MV-4-11 (cell line): Measurements from ENCODE around the gene TIMM29.
A peak's percentile ranks its signal among the peaks of the same experiment; 100 is the strongest.
"Not testable (repeated sequence)": the region's sequence is repeated elsewhere in the genome, so short reads cannot be mapped to it uniquely, and the experiment has no call there.

ENCODE experiments used
- DNase-seq: peaks from one replicate; lab custom pipeline; 2025; lab: John Stamatoyannopoulos, UW

TIMM29 gene

GRCh38 chr19:10912619-10913018 is 16.0 kb upstream of the TIMM29 start:
- DNase-seq, result no peak

- DNase-seq, result no peak
These were observed 14.8 kb upstream of the TIMM29 start for GRCh38 chr19:10913716-10914340.

DNA sequence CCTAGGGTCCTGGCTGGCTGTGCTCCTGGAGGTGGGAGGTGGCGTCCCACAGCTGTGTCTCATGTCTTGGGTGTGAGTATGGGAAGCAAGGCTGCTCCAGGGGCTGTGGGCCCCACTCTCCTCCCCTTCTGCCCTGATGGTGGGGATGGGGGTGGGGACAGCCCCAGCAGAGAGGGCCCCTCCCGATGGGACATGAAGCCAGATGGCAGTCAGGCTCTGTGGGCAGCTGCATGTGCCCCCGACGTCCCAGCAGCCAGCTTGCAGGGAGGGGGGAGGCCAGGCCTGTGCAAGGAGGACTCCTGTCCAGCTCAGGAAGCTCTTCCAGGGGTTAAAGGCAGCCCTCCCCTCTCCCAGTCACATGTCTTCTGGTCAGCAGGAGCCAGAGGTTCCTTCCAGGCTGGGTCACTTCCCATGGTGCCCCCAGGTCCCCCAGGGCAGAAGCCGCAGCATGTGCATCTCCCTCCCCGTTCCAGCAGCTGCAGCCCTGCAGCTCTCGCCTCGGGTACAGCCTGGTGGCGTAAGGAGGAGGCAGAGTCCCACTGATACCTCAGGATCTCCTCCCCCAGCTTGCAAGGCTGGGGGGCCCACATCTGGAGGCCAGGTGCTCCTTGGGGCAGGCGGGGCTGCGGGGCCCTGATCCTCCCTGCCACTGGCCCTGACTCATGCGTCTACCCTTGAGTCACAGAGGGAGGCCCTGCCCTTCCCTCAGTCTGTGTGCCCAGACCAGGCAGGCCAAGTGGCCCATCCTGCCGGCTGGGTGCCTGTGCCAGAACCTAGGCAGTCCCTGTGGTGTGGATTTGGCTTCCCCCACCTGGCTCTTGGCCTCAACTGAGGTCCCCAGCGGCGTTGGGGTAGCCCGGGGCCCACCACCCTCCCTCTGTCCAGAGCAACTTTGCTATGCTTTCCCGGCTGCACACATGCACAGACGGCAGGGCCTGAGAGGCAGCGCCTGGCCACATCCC is 13.2 kb upstream of the TIMM29 start:
- no peak for DNase-seq

DNA sequence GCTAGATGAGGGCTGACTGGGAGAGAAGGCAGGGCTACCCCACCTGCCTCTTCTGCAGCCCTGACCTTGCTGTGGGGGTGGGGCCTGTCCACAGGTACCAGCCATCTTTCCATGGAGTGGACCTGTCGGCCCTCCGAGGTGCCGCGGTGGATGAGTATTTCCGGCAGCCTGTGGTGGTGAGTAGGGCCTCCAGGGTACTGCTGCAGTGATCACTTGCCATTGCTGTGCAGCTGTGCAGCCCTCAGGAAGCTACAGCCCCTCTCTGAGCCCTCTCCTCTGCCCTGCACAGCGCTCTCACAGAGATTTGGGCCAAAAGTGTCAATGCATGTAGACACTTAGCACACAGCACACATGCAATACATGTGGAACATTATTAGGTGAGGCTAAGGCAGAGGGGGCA is 12.0 kb upstream of the TIMM29 start:
- no peak for DNase-seq

DNA sequence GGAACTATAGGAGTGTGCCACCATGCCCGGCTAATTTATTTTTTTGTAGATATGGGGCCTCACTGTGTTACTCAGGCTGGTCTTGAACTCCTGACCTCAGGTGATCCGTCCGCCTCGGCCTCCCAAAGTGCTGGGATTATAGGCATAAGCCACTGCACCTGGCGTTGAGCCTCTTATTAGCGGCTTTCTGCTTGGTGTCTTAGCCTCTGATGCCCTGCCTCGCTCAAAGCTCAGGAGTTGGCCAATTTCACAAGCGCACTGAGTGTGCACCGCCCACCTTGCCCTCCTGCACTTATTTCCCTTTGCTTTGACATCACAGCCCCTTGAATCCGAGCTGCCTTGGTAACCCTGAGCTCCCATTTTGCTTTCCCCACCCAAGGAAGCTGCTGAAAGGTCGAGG is 10.3 kb upstream of the TIMM29 start:
- DNase-seq, result no peak

DNA sequence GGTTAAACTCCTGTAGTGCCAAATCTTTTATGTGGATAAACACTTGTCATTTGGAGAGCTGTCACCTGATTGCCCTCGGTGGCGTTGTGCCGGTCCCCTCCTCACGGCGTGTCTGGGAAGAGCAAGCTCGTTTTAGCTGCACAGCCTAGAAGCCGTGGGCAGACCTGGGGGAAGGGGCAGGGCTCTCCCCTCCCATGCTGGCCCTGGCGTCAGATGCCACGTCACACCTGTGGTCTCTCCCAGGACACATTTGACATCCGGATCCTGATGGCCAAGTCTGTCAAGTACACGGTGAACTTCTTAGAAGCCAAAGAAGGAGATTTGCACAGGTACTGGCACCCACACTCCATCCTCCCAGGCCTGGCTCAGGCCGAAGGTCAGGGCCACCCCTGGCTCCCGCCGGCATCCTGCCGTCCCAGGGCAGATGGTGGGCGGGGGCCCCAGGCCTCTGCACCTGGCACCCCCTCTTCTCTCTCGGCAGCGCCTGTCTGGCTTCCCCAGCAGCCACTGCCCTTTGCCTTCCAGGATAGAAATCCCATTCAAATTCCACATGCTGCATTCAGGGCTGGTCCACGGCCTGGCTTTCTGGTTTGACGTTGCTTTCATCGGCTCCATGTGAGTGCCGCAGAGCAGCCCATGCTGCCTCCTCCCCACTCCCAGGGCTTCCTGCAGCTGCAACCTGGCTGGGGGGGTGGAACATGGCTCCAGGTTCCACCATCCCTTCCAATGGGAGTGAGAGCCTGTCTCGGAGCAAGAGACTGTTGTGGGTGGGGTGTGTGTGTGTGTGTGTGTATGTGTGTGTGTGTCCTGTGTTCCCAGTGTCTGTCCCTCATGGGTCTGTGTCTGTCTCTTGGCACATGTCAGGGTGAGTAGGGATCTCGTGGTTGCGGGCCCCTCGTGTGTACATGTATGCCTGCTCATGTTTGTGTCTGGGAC is 9.0 kb upstream of the TIMM29 start:
- DNase-seq, result no peak

DNA sequence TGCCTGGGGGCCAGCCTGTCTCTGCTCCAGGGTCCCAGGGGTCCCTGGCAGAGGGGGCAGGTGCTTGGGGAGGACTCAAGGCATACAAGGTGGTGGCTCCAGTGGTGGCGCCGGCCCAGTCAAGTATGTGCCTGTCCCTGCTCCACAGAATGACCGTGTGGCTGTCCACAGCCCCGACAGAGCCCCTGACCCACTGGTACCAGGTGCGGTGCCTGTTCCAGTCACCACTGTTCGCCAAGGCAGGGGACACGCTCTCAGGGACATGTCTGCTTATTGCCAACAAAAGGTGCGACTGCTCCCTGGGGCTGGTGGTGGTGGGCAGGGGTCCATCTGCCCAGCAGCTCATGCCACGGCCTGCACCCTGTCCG is 8.3 kb upstream of the TIMM29 start:
- DNase-seq, result no peak

DNA sequence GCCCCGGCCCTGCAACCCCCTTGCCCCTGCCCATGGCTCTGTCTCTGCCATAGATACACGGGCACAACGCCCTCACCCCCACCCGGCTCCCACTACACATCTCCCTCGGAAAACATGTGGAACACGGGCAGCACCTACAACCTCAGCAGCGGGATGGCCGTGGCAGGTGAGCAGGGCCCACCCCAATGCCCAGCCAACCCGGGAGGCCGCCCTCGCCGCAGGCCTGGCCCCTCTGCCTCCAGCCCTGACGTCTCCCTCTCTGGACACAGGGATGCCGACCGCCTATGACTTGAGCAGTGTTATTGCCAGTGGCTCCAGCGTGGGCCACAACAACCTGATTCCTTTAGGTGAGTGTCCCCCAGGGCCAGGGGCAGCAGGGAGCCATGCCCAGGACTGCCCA is 7.8 kb upstream of the TIMM29 start:
- DNase-seq, result no peak

DNA sequence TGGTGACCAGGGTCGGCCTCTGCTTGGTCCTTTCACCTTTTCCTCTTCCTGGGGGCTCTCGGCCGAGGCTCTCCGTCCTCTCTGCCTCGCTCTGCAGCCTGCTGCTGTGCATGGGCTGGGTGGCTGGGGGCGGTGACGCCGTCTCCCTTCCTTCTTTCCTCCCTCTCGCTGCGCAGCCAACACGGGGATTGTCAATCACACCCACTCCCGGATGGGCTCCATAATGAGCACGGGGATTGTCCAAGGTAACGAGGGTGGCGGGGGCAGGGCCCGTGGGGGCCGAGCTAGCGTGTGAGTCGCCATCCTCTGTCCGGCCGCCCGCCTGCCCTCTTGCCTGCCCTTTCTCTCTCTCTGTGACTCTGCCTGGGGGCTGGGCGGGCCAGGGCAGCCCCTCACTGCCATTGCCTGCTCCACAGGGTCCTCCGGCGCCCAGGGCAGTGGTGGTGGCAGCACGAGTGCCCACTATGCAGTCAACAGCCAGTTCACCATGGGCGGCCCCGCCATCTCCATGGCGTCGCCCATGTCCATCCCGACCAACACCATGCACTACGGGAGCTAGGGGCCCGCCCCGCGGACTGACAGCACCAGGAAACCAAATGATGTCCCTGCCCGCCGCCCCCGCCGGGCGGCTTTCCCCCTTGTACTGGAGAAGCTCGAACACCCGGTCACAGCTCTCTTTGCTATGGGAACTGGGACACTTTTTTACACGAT is 7.3 kb upstream of the TIMM29 start:
- DNase-seq, result no peak

DNA sequence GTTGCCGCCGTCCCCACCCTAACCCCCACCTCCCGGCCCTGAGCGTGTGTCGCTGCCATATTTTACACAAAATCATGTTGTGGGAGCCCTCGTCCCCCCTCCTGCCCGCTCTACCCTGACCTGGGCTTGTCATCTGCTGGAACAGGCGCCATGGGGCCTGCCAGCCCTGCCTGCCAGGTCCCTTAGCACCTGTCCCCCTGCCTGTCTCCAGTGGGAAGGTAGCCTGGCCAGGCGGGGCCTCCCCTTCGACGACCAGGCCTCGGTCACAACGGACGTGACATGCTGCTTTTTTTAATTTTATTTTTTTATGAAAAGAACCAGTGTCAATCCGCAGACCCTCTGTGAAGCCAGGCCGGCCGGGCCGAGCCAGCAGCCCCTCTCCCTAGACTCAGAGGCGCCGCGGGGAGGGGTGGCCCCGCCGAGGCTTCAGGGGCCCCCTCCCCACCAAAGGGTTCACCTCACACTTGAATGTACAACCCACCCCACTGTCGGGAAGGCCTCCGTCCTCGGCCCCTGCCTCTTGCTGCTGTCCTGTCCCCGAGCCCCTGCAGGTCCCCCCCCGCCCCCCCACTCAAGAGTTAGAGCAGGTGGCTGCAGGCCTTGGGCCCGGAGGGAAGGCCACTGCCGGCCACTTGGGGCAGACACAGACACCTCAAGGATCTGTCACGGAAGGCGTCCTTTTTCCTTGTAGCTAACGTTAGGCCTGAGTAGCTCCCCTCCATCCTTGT is 6.5 kb upstream of the TIMM29 start:
- DNase-seq, result no peak

GRCh38 chr19:10922638-10923014 is 6.0 kb upstream of the TIMM29 start:
- DNase-seq, result no peak

DNA sequence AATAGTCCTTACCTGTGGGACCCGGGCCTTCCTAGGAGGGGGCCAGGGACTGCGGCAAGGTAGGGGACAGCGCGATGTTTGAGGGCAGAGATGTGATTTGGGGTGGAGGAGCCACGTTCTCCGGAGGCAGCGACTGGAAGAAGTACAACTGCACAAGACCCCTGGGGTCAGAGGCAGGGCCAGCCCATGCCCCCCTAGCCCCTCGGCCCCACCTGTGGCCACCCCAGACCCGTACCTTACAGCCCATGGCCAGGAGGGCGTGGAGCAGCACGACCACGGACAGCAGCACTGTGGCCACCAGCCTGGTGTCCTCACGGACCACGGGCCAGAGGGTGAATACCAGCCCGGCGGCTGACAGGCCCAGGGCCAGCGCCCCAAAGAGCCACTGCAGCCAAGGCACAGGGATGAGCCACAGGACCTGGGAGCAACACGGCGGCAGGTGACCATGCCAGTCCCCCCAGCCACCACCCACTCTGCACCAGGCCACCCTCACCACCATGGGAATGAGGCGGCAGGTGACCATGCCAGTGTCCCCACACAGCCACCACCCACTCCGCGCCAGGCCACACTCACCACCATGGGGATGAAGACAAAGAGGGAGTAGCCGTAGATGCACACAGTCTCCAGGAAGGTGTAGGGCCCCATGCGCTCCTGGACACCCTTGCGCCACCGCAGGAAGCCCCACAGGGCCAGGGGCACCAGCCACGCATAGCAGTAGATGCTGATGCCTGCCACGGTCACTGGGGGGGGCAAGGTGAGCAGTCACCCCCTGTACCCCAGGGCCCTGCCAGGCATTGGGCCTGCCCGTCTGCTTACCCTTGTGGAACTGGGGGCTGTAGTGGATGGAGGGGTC is 5.1 kb upstream of the TIMM29 start:
- no peak for DNase-seq

DNA sequence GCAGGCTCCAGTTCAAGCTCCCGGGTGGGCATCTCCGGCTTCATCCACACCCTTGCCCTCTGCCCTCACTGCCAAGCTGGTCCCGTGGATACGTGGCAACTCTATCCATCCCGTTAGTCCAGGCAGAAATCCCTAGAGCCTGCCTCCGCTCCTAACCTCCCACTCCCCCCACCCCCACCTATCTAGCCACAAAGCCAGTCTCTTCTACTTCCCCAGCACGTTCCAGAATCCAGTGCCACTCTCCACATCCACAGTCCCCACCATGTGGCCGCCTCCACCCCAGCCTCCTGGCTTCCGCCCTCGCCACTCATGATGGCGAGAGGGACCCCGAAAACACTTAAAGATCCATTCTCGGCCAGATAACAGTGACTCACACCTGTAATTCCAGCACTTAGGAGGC is 4.0 kb upstream of the TIMM29 start:
- no peak for DNase-seq

DNA sequence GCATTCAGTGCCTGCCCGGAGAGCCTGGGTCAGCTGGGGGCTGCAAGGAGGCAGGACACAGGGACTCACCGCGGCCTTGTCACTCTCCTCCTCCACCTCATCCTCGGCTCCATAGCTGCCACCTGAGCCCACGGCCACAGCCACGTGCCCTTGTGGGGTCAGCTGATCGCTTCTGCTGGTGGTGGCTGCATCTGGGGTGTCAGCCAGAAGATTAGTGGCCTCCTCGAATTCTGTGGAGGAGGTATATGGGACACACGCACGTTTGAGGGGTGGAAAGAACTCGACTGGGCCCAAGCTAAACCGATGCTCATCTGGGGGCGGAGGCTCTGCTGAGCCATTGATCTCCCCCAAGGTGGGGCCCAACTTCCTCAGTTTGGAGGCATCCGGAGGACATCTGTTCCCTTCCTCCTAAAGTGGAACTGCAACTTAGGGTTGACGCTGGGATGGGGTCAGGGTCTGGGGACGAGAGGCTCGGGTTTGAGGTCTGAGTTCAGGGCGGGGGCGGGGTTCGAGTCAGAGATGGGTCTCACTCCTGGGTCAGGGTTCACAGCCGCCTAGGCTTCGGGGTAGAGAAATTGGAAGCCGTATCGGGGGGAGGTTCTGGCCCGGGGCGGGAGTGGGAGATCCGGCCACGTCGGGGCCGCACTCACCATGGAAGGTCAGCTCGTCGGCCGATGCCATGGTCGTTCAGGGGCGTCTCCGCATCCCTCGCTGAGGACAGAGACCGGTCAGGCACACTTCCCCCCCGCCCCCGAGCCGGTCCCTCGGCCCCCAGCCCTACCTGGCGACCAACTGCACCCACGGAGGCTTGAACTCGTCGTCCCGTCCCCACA is 665 bp upstream of the TIMM29 start:
- DNase-seq, result peak; percentile 82

GRCh38 chr19:10929402-10929794 is 787 bp downstream of the TIMM29 start:
- DNase-seq, result no peak

- no peak for DNase-seq
These were observed 6.9 kb downstream of the TIMM29 start for GRCh38 chr19:10935371-10936059.

DNA sequence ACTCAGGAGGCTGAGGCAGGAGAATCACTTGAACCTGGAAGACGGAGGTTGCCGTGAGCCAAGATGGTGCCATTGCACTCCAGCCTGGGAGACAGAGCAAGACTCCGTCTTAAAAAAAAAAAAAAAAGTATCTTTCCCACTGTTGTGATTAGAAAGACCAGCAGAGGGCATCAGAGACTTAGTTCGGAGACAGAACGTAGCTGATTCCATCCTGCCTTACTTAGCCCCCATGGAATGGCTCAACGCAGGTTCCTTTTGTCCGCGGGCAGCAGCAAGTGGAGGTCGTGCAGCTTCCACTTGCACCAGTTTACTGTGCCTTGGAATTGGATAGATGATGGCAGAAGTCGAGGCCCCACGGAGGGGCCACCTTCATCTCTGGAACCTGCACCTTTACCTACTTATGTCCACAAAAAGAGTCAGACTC is 8.1 kb downstream of the TIMM29 start:
- DNase-seq, result peak; percentile 82

GRCh38 chr19:10941649-10942048 is 13.0 kb downstream of the TIMM29 start:
- DNase-seq, result not testable (repeated sequence)

- DNase-seq, result not testable (repeated sequence)
These were observed 14.8 kb downstream of the TIMM29 start for GRCh38 chr19:10943412-10943811.
